ENCODE results near the gene RASD1. TPM values are rescaled to one million over a fixed set of nuclear protein-coding genes. Genes with fewer than 3 reads are reported as not detected.
"Not testable (repeated sequence)": the region's sequence is repeated elsewhere in the genome, so short reads cannot be mapped to it uniquely, and the experiment has no call there.

Gene RASD1
- total RNA-seq, 1 donor from 2014 or later: 0.26 TPM

DNA sequence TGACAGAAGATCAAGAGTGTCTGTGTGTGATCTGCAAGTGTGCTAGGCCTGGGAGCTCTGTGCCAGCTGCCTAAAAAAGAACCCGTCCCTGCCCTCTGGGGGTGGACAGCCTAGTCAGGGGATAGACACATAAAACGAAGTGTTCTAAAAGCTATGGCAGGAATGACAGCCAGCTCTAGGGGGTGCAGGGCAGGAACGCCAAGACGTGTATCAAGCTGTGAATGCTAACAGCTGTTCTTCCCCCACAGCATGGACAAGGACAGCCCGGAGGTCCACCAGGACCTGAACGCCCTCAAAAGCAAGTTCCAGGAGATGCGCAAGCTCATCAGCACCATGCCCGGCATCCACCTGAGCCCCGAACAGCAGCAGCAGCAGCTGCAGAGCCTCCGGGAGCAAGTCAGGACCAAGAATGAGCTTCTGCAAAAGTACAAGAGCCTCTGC is 5.1 kb downstream of the RASD1 start:
- DNase-seq (ENCODE audit: low read depth): no peak
- no peak for FAIRE-seq
- peaks cover 8% of the 10 kb centered on the region for H3K36me3 ChIP-seq (ENCODE audit: control insufficient read depth, insufficient read depth, low read length)
- H3K4me3 ChIP-seq (ENCODE audit: low read depth, low read length): no peak overlapping the region
- TF ChIP-seq, protein P1, sequence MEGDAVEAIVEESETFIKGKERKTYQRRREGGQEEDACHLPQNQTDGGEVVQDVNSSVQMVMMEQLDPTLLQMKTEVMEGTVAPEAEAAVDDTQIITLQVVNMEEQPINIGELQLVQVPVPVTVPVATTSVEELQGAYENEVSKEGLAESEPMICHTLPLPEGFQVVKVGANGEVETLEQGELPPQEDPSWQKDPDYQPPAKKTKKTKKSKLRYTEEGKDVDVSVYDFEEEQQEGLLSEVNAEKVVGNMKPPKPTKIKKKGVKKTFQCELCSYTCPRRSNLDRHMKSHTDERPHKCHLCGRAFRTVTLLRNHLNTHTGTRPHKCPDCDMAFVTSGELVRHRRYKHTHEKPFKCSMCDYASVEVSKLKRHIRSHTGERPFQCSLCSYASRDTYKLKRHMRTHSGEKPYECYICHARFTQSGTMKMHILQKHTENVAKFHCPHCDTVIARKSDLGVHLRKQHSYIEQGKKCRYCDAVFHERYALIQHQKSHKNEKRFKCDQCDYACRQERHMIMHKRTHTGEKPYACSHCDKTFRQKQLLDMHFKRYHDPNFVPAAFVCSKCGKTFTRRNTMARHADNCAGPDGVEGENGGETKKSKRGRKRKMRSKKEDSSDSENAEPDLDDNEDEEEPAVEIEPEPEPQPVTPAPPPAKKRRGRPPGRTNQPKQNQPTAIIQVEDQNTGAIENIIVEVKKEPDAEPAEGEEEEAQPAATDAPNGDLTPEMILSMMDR (IDR thresholded peaks at IDR 0.05; ENCODE audit: insufficient read depth, low read length, severe bottlenecking): no peak
- no peaks in the 10 kb centered on the region for H3K27me3 ChIP-seq (ENCODE audit: control insufficient read depth, insufficient read depth, low read length)

DNA sequence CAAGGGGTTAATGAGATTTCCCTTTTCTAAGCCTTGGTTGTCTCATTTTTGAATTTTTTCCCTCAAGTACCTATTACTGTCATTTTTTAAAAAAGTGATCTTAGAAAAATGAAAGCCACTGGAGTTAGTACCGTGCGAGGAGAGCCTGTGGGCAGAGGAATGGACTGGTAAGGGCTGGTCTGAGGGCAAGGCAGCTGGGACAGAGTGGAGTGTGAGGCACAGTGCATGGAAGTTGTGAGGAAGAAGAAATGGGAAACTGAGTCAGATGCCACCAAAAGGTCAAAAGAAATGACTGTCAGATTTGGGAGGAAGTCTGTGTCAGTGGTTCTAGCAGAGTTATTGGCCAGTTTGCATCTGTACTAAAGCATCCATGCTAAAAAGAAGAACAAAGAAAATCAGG is 8.2 kb downstream of the RASD1 start:
- no peak for FAIRE-seq
- DNase-seq (ENCODE audit: low read depth): no peak
- H3K27me3 ChIP-seq (ENCODE audit: control insufficient read depth, insufficient read depth, low read length): no peaks in the 10 kb centered on the region
- peaks cover 12% of the 10 kb centered on the region for H3K36me3 ChIP-seq (ENCODE audit: control insufficient read depth, insufficient read depth, low read length)
- no peak overlapping the region for H3K4me3 ChIP-seq (ENCODE audit: low read depth, low read length)
- TF ChIP-seq, protein P1 (IDR thresholded peaks at IDR 0.05; ENCODE audit: insufficient read depth, low read length, severe bottlenecking): no peak

DNA sequence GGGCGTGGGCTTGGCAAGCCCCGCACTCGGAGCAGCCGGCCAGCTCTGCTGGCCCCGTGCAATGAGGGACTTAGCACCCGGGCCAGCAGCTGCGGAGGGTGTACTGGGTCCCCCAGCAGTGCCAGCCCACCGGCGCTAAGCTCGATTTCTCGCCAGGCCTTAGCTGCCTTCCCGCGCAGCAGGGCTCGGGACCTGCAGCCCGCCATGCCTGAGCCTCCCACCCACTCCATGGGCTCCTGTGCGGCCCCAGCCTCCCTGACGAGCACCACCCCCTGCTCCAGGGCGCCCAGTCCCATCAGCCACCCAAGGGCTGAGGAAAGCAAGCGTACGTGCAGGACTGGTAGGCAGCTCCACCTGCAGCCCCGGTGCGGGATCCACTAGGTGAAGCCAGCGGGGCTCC is 9.8 kb downstream of the RASD1 start:
- not testable (repeated sequence) for H3K27me3 ChIP-seq (ENCODE audit: control insufficient read depth, insufficient read depth, low read length); H3K4me3 ChIP-seq (ENCODE audit: low read depth, low read length); FAIRE-seq; H3K36me3 ChIP-seq (ENCODE audit: control insufficient read depth, insufficient read depth, low read length); DNase-seq (ENCODE audit: low read depth)

DNA sequence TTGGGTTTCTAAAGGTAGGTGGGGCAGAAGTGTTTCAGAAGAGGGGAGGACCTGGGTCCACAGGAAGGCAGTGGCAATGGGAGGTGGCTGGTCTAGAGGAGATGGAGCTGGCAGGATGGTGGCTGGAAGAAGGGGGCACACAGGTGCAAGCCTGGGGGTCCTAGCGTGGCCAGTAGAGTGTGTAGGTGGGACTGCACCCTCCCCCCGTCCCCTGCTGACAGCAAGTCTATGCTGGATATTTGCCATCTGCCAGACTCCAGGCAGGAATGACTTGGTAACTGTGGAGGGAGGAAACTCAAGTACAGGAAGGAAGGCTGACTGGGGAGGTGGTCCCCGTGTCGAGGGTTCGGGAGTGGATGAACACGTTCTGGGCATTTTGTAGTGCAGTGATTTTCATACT is 10.8 kb downstream of the RASD1 start:
- no peaks in the 10 kb centered on the region for H3K27me3 ChIP-seq (ENCODE audit: control insufficient read depth, insufficient read depth, low read length)
- H3K36me3 ChIP-seq (ENCODE audit: control insufficient read depth, insufficient read depth, low read length): peaks cover 7% of the 10 kb centered on the region
- TF ChIP-seq, protein P1 (IDR thresholded peaks at IDR 0.05; ENCODE audit: insufficient read depth, low read length, severe bottlenecking): no peak
- DNase-seq (ENCODE audit: low read depth) (no peak), FAIRE-seq (no peak)
- no peak overlapping the region for H3K4me3 ChIP-seq (ENCODE audit: low read depth, low read length)

DNA sequence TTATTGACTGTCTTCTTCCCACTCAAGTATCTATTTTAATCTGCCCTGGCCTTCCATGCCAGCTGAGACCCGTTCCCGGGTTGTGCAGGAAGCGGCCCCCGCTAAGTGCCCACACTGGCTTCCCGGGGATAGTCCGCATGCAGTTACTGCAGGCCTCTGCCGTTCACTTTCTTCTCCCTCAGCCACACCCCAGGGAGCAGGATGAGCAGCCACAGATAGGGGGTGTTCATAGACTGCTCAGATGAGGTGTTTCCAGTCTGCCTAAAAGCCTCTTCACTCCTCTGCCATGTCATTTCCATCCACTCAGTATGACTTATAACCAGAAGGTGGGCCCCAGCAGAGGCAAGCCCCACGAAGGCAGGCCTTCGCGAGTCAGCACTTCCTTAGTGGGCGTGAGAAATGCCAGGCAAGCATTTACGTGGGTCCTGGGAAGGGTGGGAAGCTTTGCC is 11.7 kb downstream of the RASD1 start:
- TF ChIP-seq, protein P1 (IDR thresholded peaks at IDR 0.05; ENCODE audit: insufficient read depth, low read length, severe bottlenecking): no peak
- no peak for FAIRE-seq
- Histone ChIP-seq H3K36me3 (ENCODE audit: control insufficient read depth, insufficient read depth, low read length) (peaks cover 7% of the 10 kb centered on the region), H3K27me3 (ENCODE audit: control insufficient read depth, insufficient read depth, low read length) (no peaks in the 10 kb centered on the region), H3K4me3 (ENCODE audit: low read depth, low read length) (no peak overlapping the region)
- DNase-seq (ENCODE audit: low read depth): peak; percentile 27

DNA sequence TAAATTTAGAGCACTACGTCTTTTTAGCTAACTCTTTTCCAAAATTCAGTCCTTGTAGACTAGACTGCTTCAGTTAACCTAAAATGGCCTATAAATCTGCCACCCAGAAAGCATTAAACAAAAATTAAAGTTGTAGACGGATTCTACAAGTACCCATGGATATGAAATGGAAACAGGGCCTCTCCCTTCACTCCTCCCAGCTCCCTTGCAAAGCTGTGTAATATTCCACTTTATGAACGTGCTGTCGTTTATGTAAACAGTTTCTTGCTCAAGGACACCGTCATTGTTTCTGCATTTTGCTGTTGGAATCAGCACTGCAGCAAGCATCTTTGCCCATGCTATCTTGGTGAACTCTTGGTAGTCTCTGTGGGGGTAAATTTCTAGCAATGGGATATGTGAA is 14.3 kb downstream of the RASD1 start:
- no peak overlapping the region for H3K4me3 ChIP-seq (ENCODE audit: low read depth, low read length)
- TF ChIP-seq, protein P1 (IDR thresholded peaks at IDR 0.05; ENCODE audit: insufficient read depth, low read length, severe bottlenecking): no peak
- H3K36me3 ChIP-seq (ENCODE audit: control insufficient read depth, insufficient read depth, low read length): peaks cover 6% of the 10 kb centered on the region
- DNase-seq (ENCODE audit: low read depth) (no peak), FAIRE-seq (no peak)
- H3K27me3 ChIP-seq (ENCODE audit: control insufficient read depth, insufficient read depth, low read length): no peaks in the 10 kb centered on the region
